Lower leg skin (tissue), 3 donors: ENCODE measurements around the gene ADGRD1.

ENCODE experiments used
- POLR2A ChIP-seq, 2 donors: fragments of 450-650 bp; IDR thresholded peaks; one replicate each; pipeline ENCODE4 v1.6.1; 2016 to 2017; ENCODE audit warnings: antibody characterized with exemption in 2 of 2, mild to moderate bottlenecking in 1 of 2, moderate library complexity in 1 of 2
- TF ChIP-seq, protein P1 (sequence below), 3 donors: fragments of 450-650 bp; IDR thresholded peaks; one replicate each; pipeline ENCODE4 v1.5.1; 2016; ENCODE audit warnings: antibody characterized with exemption in 3 of 3, mild to moderate bottlenecking in 3 of 3, moderate library complexity in 2 of 3

DNA sequence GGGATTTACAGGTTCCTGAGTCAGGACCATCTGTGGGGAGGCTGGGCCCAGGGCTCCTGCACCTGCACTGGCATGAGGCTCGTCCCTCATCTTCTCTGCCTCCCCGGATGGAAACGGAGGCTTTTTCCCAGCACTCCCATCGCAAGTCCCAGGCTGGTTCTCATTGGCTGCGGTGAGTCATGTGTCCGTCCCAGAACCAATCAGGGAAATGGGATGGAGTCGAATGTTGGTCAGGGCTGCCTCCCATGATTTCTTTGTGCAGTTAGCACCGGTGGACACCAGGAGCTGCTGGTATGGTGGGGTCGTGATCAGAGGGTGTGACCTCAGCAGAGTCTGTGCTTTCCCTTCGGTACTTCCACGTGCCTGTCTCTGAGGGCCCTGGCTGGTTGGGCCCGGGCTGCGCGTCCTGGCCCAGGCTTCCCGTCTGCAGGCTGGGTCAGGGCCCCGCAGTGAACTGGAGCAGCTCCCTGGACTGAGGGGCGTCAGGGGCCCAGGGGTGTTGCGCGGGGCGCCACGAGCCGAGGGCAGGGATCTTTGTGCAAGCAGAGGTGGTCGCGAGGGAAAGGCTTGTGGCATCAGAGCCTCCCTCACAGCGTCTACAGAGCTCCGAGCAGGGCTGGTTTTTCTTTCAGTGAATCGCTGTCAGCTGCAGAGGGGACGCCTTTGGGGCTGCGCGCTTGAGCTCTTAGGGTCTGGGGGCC, 168.1 kb downstream of the ADGRD1 start:
- TF ChIP-seq, protein P1, sequence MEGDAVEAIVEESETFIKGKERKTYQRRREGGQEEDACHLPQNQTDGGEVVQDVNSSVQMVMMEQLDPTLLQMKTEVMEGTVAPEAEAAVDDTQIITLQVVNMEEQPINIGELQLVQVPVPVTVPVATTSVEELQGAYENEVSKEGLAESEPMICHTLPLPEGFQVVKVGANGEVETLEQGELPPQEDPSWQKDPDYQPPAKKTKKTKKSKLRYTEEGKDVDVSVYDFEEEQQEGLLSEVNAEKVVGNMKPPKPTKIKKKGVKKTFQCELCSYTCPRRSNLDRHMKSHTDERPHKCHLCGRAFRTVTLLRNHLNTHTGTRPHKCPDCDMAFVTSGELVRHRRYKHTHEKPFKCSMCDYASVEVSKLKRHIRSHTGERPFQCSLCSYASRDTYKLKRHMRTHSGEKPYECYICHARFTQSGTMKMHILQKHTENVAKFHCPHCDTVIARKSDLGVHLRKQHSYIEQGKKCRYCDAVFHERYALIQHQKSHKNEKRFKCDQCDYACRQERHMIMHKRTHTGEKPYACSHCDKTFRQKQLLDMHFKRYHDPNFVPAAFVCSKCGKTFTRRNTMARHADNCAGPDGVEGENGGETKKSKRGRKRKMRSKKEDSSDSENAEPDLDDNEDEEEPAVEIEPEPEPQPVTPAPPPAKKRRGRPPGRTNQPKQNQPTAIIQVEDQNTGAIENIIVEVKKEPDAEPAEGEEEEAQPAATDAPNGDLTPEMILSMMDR (IDR thresholded peaks at IDR 0.05): no peak
- no peak for TF ChIP-seq POLR2A (IDR thresholded peaks at IDR 0.05)
